ENCODE data around the gene TMOD3.

Gene TMOD3

GRCh38 chr15:51907136-51907862, 77.8 kb downstream of the TMOD3 start:
- no peak for DNase-seq (ENCODE audit: low read depth, low spot score)

- no peak for DNase-seq (ENCODE audit: low read depth, low spot score)
Measured at GRCh38 chr15:51908316-51908715, 78.9 kb downstream of the TMOD3 start.

- no peak for DNase-seq (ENCODE audit: low read depth, low spot score)
Measured at GRCh38 chr15:51909584-51909983, 80.1 kb downstream of the TMOD3 start.

GRCh38 chr15:51912528-51912927, 83.1 kb downstream of the TMOD3 start:
- no peak for DNase-seq (ENCODE audit: low read depth, low spot score)

GRCh38 chr15:51917493-51917892, 88.0 kb downstream of the TMOD3 start:
- no peak for DNase-seq (ENCODE audit: low read depth, low spot score)

- no peak for DNase-seq (ENCODE audit: low read depth, low spot score)
Measured at GRCh38 chr15:51924156-51925068, 95.0 kb downstream of the TMOD3 start.

GRCh38 chr15:51926809-51927208, 97.4 kb downstream of the TMOD3 start:
- no peak for DNase-seq (ENCODE audit: low read depth, low spot score)

- DNase-seq (ENCODE audit: low read depth, low spot score) = no peak
Measured at GRCh38 chr15:51931016-51931415, 101.6 kb downstream of the TMOD3 start.

GRCh38 chr15:51931638-51932037, 102.2 kb downstream of the TMOD3 start:
- no peak for DNase-seq (ENCODE audit: low read depth, low spot score)

- no peak for DNase-seq (ENCODE audit: low read depth, low spot score)
Measured at GRCh38 chr15:51932161-51932560, 102.7 kb downstream of the TMOD3 start.

GRCh38 chr15:51935466-51936104, 106.1 kb downstream of the TMOD3 start:
- DNase-seq (ENCODE audit: low read depth, low spot score) = no peak

GRCh38 chr15:51936105-51936478, 106.6 kb downstream of the TMOD3 start:
- DNase-seq (ENCODE audit: low read depth, low spot score) = no peak

GRCh38 chr15:51938286-51938685, 108.8 kb downstream of the TMOD3 start:
- DNase-seq (ENCODE audit: low read depth, low spot score) = no peak

- DNase-seq (ENCODE audit: low read depth, low spot score) = no peak
Measured at GRCh38 chr15:51939216-51939615, 109.8 kb downstream of the TMOD3 start.

- no peak for DNase-seq (ENCODE audit: low read depth, low spot score)
Measured at GRCh38 chr15:51947124-51947523, 117.7 kb downstream of the TMOD3 start.

GRCh38 chr15:51952805-51953204, 123.4 kb downstream of the TMOD3 start:
- DNase-seq (ENCODE audit: low read depth, low spot score) = no peak

GRCh38 chr15:51955504-51955903, 126.1 kb downstream of the TMOD3 start:
- DNase-seq (ENCODE audit: low read depth, low spot score) = no peak

Measured in brain pericyte (primary cell).